SK-MEL-5 (cell line): ENCODE data around the gene EFHD2. TPM values are rescaled to one million over a fixed set of nuclear protein-coding genes. Genes with fewer than 3 reads are reported as not detected.
"Not testable (repeated sequence)": the region's sequence is repeated elsewhere in the genome, so short reads cannot be mapped to it uniquely, and the experiment has no call there.

Experiments
- DNase-seq: peaks from one replicate; pipeline ENCODE4 v3.0.0-alpha.2; 2016; ENCODE audit warnings: low read depth, low spot score
- in situ Hi-C: cut with HindIII; loops from 2 replicates; pipeline ENCODE4 v1.10.0; 2016; ENCODE audit warnings: low sequenced_read_pairs, high pct_unique_total_duplicates, low pct_unique_long_range_greater_than_20kb
- total RNA-seq: library from RNA; depleted of rRNA; stranded (reverse); fragments of >200 nt; shearing (Covaris generic); gene quantifications from 2 replicates; pipeline ENCODE4 v1.2.3, GENCODE V29; 2014

EFHD2 gene
- total RNA-seq, 1 experiment from 2014 or later, result 35.3 TPM

GRCh38 chr1:15384301-15384901, 25.3 kb upstream of the EFHD2 start:
- DNase-seq, result no peak
- in situ Hi-C loops, result no loop called here

GRCh38 chr1:15385420-15385819, 24.3 kb upstream of the EFHD2 start:
- DNase-seq, result no peak
- in situ Hi-C loops, result no loop called here

- in situ Hi-C loops, result no loop called here
- DNase-seq, result no peak
Measured at GRCh38 chr1:15386164-15386749, 23.4 kb upstream of the EFHD2 start.

GRCh38 chr1:15388201-15388880, 21.3 kb upstream of the EFHD2 start:
- no peak for DNase-seq
- in situ Hi-C loops, result no loop called here

- in situ Hi-C loops, DNase-seq: not testable (repeated sequence)
Measured at GRCh38 chr1:15389828-15390227, 19.9 kb upstream of the EFHD2 start.

GRCh38 chr1:15390667-15391066, 19.0 kb upstream of the EFHD2 start:
- DNase-seq, result no peak

GRCh38 chr1:15391366-15391765, 18.3 kb upstream of the EFHD2 start:
- no peak for DNase-seq
- in situ Hi-C loops, result no loop called here

More at GRCh38 chr1:15390667-15391066, 19.0 kb upstream of the EFHD2 start:
- in situ Hi-C loops, result no loop called here

- in situ Hi-C loops, result no loop called here
Measured at GRCh38 chr1:15393475-15394257, 16.0 kb upstream of the EFHD2 start.

GRCh38 chr1:15394258-15394690, 15.4 kb upstream of the EFHD2 start:
- in situ Hi-C loops, result no loop called here
- DNase-seq, result no peak

More at GRCh38 chr1:15393475-15394257, 16.0 kb upstream of the EFHD2 start:
- DNase-seq, result no peak

- in situ Hi-C loops, result no loop called here
- no peak for DNase-seq
Measured at GRCh38 chr1:15397236-15397635, 12.5 kb upstream of the EFHD2 start.

GRCh38 chr1:15399710-15400109, 10.0 kb upstream of the EFHD2 start:
- in situ Hi-C loops, result no loop called here
- DNase-seq, result no peak

- in situ Hi-C loops, result no loop called here
- DNase-seq, result no peak
Measured at GRCh38 chr1:15400627-15401026, 9.1 kb upstream of the EFHD2 start.

- DNase-seq, result no peak
- in situ Hi-C loops, result no loop called here
Measured at GRCh38 chr1:15401391-15402055, 8.2 kb upstream of the EFHD2 start.

GRCh38 chr1:15402809-15403450, 6.8 kb upstream of the EFHD2 start:
- DNase-seq, result no peak
- in situ Hi-C loops, result no loop called here

GRCh38 chr1:15403962-15404580, 5.6 kb upstream of the EFHD2 start:
- DNase-seq, result no peak
- in situ Hi-C loops, result no loop called here

GRCh38 chr1:15405106-15405850, 4.4 kb upstream of the EFHD2 start:
- in situ Hi-C loops, result no loop called here
- no peak for DNase-seq
